ENCODE measurements around the gene ULBP1.
"Not testable (repeated sequence)": the region's sequence is repeated elsewhere in the genome, so short reads cannot be mapped to it uniquely, and the experiment has no call there.

ULBP1 gene

GRCh38 chr6:149934249-149935156 is 29.2 kb upstream of the ULBP1 start:
- peak; percentile 70 for DNase-seq

- DNase-seq = no peak
Observed at GRCh38 chr6:149935246-149935645, 28.5 kb upstream of the ULBP1 start.

- no peak for DNase-seq
Observed at GRCh38 chr6:149935668-149936067, 28.1 kb upstream of the ULBP1 start.

GRCh38 chr6:149936743-149937142 is 27.0 kb upstream of the ULBP1 start:
- DNase-seq = no peak

GRCh38 chr6:149938013-149938570 is 25.7 kb upstream of the ULBP1 start:
- DNase-seq = not testable (repeated sequence)

GRCh38 chr6:149938571-149939355 is 25.0 kb upstream of the ULBP1 start:
- DNase-seq = no peak

- DNase-seq = no peak
Observed at GRCh38 chr6:149939356-149939648, 24.4 kb upstream of the ULBP1 start.

- no peak for DNase-seq
Observed at GRCh38 chr6:149939909-149940671, 23.7 kb upstream of the ULBP1 start.

GRCh38 chr6:149940672-149940982 is 23.1 kb upstream of the ULBP1 start:
- DNase-seq = no peak

- peak; percentile 46 for DNase-seq
Observed at GRCh38 chr6:149941583-149942460, 21.9 kb upstream of the ULBP1 start, which contains the start of gene ULBP2. TSS of gene ULBP2 (plus strand) at chr6:149942014. CDS start at chr6:149942073, 59 bp downstream.

GRCh38 chr6:149942461-149942829 is 21.3 kb upstream of the ULBP1 start:
- DNase-seq = no peak

GRCh38 chr6:149943321-149943720 is 20.4 kb upstream of the ULBP1 start:
- DNase-seq = not testable (repeated sequence)

- DNase-seq = not testable (repeated sequence)
Observed at GRCh38 chr6:149945276-149945675, 18.5 kb upstream of the ULBP1 start.

GRCh38 chr6:149946631-149947030 is 17.1 kb upstream of the ULBP1 start:
- DNase-seq = not testable (repeated sequence)

GRCh38 chr6:149947533-149947932 is 16.2 kb upstream of the ULBP1 start:
- not testable (repeated sequence) for DNase-seq

GRCh38 chr6:149948011-149948410 is 15.7 kb upstream of the ULBP1 start:
- DNase-seq = no peak

GRCh38 chr6:149948616-149949015 is 15.1 kb upstream of the ULBP1 start:
- no peak for DNase-seq

GRCh38 chr6:149950423-149950822 is 13.3 kb upstream of the ULBP1 start:
- no peak for DNase-seq

- DNase-seq = no peak
Observed at GRCh38 chr6:149951096-149951495, 12.6 kb upstream of the ULBP1 start.

- no peak for DNase-seq
Observed at GRCh38 chr6:149951626-149952025, 12.1 kb upstream of the ULBP1 start.

- DNase-seq = not testable (repeated sequence)
Observed at GRCh38 chr6:149953390-149953789, 10.4 kb upstream of the ULBP1 start.

GRCh38 chr6:149953934-149954327 is 9.8 kb upstream of the ULBP1 start:
- DNase-seq = not testable (repeated sequence)

Data from NCI-H2107 (cell line).